NCI-H1436 treated with DMSO at 0.1 percent for 48 hours (cell line): ENCODE results near the gene PRSS53.
"Not testable (repeated sequence)": the region's sequence is repeated elsewhere in the genome, so short reads cannot be mapped to it uniquely, and the experiment has no call there.

Source experiments
- DNase-seq: peaks from one replicate; lab custom pipeline; 2025; lab: John Stamatoyannopoulos, UW

PRSS53 gene

GRCh38 chr16:31117384-31118222, 28.9 kb upstream of the PRSS53 start, which contains the start of gene KAT8:
Gene KAT8, plus strand, starts transcription at chr16:31117664. Its CDS starts 18 bp downstream, at chr16:31117682.
- DNase-seq: peak; percentile 86

DNA sequence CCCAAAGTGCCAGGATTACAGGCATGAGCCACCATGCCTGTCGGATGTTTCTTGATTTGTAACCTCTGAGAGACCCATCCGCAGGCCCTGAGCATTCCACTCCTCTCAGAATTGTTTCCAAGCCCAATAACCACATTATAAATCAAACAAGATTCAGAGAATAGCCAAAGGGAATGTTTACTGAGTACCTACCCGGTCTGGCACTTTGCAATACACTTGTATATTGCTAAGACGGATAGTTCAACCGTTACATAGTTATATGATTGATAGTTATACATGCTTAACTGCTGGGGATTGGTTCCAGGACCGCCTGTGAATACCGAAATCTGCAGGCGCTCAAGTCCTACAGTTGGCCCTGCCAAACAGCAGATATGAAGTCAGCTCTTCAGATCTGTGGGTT, 25.7 kb upstream of the PRSS53 start:
- DNase-seq: no peak

- DNase-seq: no peak
Measured at GRCh38 chr16:31113121-31114120, 24.7 kb upstream of the PRSS53 start.

- DNase-seq: no peak
Measured at GRCh38 chr16:31112711-31113110, 24.0 kb upstream of the PRSS53 start.

DNA sequence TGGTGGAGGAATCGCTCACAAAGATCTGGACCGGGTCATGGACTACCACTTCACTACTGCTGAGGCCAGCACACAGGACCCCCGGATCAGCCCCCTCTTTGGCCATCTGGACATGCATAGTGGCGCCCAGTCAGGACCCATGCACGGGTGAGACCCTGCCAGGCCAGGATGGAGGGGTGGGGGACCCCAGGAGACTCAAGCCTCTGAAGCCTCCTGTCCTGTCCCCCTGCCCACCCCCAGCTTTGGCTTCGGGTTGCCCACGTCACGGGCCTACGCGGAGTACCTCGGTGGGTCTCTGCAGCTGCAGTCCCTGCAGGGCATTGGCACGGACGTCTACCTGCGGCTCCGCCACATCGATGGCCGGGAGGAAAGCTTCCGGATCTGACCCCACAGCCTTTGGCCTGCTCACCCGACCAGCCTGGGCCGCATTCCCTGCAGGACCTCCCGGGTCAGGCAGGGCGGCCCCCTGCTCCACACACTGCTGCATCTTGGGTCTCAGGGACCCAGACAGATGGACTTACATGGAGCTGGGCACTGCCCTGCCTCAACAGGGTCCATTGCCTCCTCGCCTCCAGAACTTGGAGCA, 23.2 kb upstream of the PRSS53 start:
- no peak for DNase-seq

GRCh38 chr16:31110106-31111034, 21.6 kb upstream of the PRSS53 start:
- DNase-seq: no peak

DNA sequence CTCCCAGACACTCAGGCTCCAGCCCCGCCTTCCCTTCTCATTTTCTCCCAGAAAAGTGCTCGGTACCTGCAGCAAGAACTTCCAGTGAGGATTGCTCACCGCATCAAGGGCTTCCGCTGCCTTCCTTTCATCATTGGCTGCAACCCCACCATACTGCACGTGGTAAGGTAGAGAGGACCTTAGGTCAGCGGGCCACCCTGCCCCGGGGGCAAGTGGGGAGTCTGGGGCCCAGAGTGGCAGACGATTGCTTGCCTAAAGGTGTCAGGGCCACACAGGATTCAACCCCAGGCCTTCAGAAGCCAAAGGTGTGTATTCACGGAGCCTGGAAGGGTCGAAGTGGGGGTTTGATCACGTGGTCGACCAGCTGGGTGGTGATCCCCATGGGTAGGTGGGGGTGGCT, 20.9 kb upstream of the PRSS53 start:
- no peak for DNase-seq

DNA sequence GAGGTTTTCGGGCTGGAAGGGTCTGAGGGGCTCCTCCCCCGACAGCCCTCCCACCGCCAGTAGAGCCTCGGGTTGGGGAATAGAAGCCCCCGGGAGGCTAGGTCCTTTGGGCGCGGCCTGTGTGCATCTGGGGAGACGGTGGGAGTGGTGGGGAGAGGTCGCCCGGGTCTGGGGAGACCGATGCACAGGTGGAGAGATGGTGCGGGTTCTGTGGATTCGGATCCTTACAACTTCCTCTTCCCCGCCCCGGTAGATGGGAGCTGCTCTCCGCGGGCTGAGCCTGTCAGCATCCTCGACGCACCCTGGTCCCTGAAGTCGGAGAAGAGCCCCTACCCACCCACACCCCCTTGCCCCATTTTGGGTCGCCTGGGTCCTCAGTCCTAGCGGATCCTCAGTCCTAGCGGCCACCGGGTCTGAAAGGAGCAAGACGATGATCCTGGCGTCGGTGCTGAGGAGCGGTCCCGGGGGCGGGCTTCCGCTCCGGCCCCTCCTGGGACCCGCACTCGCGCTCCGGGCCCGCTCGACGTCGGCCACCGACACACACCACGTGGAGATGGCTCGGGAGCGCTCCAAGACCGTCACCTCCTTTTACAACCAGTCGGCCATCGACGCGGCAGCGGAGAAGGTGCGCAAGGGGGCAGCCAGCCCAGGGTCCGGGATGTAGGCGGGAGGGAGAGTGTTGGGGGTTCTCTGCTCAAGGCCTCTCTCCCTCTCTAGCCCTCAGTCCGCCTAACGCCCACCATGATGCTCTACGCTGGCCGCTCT, 20.2 kb upstream of the PRSS53 start:
- DNase-seq: no peak

DNA sequence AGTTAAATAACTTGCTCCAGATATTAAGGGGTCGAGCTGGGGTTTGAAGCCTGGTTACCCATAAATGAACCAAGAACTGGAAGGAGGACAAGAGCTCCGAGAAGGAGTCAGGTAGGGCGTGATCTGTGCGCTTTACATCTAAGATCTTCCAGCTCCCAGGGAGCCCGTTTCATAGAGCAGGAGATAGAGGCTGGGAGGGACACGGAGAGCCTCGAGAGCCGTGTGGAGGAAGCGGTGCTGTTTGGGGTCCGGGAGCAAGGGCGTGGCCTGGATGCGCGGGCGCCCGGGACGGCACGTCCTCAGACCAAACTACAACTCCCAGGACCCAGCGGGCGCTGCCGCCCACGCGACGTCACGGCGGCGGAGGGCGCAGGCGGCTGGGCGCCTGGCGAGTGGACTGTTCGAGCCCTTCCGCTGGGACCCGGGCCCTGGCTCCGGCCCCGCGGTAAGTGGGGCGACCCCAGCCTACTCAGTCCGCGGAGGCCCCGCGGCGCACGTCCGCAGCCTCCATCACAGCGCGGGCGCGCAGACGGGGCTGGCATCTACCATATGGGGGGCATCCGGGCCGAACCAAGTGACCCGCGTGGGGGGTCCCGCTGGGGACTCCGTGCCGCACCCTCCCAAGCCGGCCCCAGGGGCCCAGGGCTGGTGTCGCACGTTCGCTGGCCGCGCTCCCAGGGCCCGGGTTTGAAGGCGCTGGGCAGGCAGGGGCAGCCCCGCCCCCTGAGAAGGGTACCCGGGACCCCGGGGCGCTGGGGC, 19.5 kb upstream of the PRSS53 start, which contains the start of gene BCKDK:
BCKDK (plus strand) TSS at position 352 of the 759 bp plus-strand sequence. CDS start 838 bp downstream, outside the sequence.
- no peak for DNase-seq

- DNase-seq: no peak
Measured at GRCh38 chr16:31107465-31107867, 18.7 kb upstream of the PRSS53 start.

DNA sequence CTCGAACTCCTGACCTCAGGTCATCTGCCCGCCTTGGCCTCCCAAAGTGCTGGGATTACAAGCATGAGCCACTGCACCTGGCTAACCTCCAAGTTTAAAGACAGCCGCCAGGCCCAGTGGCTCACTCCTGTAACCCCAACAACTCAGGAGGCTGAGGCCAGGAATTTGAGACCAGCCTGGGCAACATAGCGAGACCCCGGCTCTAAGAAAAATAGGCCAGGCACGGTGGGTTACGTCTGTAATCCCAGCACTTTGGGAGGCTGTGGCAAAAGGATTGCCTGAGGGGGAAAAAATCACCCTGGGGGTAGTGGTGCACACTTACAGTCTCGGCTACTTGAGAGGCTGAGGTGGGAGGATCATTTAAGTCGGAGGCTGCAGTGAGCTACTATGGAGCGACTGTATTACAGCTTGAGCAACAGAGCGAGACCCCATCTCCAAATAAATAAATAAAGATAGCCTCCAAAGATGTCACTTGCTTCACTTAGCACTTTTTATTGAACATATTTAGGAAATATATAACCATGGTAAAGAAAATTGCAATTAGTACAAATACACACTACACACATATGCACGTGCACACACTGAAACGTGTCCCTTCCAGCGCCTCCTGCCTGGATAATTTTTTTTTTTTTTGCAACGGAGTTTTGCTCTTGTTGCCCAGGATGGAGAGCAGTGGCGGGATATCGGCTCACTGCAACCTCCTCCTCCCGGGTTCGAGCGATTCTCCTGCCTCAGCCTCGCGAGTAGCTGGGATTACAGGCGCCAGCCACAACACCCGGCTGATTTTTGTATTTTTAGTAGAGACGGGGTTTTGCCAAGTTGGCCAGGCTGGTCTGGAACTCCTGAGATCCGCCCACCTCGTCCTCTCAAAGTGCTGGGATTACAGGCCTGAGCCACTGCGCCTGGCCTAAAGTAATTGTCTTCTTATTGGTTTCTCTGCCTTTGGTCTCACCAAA, 18.0 kb upstream of the PRSS53 start:
- no peak for DNase-seq

GRCh38 chr16:31105677-31106213, 17.0 kb upstream of the PRSS53 start:
- DNase-seq: no peak

DNA sequence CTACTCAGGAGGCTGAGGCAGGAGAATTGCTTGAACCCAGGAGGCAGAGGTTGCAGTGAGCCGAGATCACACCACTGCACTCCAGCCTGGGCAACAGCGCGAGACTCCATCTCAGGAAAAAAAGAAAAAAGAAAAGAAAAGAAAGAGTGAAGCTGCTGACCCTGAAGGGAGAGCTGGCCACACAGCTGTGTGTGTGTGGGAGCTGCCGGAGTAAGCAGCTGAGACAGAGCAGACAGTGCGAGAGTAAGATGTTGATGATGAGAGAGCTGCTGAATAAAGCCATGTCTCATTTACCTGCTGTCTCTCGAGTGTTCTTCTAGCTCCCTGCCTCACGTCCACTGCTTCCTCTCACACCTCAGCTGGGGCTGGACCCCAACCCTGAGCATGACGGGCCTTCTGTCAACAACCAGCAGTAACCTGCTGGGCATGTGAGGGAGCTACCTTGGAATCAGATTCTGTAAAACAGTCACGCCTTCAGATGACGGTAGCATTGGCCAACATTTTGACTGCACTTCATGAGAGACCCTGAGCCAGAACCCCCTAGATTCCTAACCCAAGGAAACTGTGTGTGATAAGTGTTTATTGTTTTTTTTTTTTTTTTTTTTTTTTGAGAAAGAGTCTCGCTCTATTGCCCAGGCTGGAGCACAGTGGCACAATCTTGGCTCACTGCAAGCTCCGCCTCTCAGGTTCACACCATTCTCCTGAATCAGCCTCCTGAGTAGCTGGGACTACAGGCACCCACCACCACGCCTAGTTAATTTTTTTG, 12.3 kb upstream of the PRSS53 start:
- not testable (repeated sequence) for DNase-seq

DNA sequence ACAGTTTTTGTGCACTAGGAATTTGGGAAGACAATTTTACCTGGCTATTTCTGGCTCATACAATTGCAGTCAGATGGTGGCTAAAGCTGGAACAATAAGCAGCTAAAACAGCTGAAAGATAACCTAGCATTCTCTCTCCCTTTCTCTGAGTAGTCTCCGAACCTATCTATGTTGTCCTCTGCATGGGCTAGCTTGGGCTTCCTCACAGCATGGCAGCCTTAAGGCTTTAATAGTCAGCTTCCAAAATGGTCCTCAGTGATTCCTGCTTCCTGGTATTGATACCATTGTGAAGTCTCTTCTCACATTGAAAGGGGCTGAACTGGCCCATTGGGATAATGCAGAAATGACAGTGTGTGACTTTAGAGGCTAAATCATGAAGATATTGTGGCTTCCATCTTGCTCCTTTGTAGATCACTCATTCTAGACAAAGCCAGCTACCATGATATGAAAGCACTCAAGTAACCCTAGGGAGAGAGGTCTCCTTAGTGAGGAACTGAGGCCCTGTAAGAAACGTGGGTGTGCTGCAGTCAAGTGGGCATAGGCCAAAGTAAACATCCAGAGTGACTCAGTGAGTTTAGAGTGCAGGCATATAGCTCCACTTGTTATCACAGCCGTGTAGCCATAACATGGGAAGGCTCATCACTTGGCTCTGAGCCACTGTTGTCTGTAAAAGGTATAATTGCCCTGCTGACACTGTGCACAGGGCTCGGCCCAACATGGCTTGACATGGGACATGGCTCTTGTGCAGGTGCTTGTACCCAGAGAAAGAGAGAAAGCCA, 11.3 kb upstream of the PRSS53 start:
- no peak for DNase-seq

- DNase-seq: peak; percentile 87
Measured at GRCh38 chr16:31094424-31095120, 5.8 kb upstream of the PRSS53 start, which contains the start of gene VKORC1. Gene VKORC1, minus strand, starts transcription at chr16:31094797. Its CDS starts 68 bp downstream, at chr16:31094729.

- no peak for DNase-seq
Measured at GRCh38 chr16:31094088-31094423, 5.3 kb upstream of the PRSS53 start.
